Ramos (cell line): ENCODE measurements around the gene PRKAG2.

ENCODE experiments used
- in situ Hi-C: fragments of 300-500 bp; cut with MboI; formaldehyde crosslinking; loops from one replicate; pipeline ENCODE4 v1.14.3; 2022; ENCODE audit warnings: low sequenced_read_pairs; ENCODE audit not compliant: unreplicated experiment

The PRKAG2 gene

DNA sequence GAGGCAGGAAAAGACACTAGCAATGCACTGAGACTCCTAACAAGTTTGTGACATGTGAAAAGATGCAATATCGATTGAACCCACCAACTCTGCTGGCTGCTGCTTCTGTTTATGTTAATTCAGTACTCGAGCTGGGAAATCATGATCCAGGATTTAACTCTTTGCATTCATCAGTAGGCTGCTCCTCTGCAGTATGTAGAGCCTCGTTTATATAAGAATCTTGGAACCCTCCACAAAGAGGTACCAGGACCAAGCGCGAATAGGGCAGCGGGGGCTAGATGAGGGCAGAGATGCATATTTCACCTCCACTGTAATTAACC, 7.8 kb downstream of the PRKAG2 start:
- in situ Hi-C loops, result no loop called here

DNA sequence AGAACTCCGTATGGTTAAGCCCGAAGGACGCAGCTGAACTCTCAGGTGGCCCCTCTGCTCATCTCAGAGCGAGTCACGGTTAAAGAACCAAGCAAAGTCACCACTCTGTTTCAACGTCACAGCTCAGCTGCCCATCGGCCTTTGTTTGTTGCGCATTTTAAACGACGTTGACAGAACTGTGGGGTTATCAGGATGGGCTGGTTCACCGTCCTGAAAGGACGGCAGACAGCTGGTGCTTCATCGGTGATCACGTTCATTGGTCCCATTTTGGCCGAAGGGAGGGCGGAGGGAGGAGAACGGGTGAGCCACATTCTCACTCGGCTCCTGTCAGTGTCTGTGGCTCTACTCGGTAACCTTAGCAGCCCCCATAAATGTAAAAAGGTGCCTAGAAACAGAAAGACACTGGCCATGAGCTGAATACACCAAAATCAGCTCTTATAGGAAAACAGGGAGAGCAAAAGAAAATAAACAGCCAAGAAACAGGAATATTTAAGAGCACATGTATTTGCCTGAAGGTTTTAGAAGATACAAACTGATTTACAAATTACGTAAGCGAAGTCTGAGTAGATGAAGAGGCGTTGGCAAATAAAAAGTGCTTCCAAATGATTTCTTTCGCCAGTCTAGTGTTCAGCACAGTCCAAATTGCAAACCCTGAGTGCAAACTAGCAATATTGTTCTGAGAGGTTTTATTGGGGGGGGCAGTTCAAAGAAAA, 8.4 kb downstream of the PRKAG2 start:
- in situ Hi-C loops, result no loop called here

DNA sequence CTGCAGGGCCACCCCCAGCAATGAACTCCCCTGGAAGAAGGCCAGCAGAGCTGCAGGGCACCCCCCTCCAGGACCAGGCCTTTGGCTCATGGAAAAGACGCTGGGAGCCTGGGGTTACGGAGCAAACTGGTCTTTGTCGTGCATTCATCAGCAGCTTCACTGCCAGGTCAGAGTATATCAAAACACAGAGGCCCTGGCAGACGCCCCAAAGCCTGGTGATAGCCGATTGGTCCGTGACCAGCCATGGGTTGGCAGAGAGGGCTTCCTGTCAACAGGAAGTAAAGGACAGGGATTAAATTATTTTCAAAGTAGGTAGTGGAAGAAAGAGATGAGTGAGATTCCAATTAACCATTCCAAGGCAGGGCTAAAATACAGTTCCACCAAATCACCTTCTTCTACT, 9.0 kb downstream of the PRKAG2 start:
- in situ Hi-C loops, result no loop called here

DNA sequence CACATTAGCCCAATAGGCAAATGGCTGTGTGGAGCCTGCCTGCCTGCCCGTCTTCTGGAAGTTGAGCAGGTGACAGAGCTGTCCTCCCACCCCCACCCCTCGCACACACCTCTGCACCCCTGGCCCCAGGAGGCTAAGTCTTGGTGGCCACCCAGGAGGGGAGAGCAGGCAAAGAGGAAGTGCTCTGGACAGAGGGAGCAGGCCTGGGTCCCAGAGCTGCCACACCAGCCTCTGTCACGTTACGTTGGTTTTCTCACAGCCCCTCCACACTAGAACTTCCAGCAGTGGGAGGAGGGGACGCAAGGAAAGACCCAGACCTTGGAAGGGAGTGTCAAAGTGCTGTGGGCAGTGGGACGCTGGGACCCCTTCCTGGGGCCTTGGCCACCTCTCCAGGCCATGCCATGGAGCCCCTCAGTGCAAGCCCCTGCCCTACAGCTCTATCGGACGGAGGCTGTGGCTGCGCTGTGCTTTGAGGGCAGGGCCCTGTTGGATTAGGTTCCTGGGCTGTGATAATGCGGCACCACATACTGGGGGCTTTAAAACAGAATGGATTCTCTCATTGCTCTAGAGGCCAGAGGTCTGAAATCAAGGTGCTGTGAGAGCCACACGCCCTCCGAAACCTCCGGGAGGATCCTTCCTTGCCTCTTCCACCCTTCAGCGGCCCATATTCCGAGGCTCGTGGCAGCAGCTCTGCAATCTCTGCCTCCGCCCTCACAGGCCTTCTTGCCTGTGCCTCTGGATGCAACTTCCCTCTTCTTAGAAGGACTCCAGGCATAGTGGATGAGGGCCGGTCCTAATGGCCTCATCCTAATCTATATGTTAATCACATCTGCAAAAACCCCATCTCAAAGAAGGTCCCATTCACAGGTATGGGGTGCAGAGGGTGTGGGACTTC, 9.9 kb downstream of the PRKAG2 start:
- in situ Hi-C loops, result no loop called here

DNA sequence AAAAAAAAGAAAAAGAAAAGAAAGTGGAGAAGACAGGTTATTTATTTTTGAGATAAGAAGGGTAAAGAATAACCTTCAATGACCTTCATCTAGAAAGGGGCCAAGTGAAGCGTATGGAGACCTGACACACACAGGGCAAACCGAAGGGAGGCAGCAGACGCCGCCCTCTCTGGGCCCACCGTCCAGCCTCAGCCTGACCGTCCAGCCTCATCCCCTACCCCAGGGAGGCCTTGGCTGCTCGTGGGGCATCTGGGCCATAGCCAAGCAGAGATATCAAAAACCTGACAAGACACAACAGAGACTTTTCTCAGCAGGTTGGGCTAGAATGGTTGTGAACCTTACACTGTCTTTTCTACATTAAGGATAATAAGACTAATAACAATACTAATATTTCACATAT, 10.9 kb downstream of the PRKAG2 start:
- in situ Hi-C loops, result no loop called here

DNA sequence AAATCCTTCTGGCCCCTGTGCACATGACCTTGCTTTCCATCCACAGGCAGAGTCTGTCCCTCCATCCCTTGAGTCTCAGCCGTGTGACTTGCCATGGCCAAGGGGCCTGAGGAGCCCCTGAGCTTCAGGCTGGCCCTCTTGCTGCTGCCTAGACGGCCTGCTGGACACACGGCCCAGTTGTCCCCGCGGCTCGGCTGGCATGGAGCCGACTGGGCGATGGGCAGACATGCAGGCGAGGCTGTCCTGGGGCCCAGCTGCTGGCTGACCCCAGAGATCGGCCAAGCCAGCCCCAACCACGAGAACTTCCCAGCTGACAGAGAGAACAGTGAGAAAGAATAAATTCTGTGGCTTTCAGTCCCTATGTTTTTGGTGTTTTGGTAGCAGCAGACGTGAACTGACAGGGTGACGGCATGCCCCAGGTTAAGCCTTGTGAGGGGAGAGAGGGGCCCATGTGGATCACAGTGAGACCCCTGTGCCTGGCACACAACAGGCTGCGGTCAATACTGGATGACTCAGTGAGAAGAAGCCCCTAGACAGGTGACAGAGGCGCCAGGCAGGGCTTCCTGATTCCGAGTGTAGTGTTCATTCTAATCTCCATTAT, 11.7 kb downstream of the PRKAG2 start:
- in situ Hi-C loops, result no loop called here

DNA sequence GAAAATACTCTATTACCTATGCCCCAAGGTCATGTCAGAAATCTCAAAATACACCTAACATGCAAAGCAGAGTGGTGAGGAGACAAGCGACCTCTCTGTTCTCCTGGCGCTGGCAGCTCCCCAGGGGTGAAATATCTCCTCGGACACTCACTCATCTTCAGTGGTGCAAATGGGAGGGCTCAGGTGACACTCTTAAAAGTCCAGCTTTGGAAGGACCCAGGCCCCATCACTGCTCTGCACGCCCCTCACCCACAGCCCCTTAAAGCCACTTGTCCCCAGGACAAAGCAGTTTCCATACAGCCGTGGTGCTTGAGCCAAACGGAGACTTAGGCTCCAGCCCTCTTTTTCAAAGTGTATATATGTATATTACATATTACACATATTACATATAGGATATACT, 12.4 kb downstream of the PRKAG2 start:
- in situ Hi-C loops, result no loop called here

DNA sequence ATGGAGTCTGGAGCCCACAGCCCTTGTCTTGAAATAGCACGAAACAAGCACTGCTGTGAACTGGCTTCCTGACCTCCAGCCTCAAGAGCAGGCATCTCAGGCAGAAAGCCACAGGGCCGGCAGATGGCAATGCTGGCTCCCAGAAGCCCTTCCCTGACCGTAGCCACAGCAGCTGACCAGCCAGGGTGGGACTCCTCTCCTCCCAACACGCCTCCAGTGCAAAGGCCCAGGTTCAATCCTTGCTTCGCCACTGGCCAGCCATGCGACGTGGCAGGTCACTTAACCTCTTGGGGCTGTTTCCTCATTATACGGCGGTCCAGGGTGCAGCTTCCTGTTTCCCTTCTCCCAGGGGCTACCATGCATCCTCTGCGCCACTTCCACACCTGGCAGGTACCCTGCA, 12.8 kb downstream of the PRKAG2 start:
- in situ Hi-C loops, result no loop called here

DNA sequence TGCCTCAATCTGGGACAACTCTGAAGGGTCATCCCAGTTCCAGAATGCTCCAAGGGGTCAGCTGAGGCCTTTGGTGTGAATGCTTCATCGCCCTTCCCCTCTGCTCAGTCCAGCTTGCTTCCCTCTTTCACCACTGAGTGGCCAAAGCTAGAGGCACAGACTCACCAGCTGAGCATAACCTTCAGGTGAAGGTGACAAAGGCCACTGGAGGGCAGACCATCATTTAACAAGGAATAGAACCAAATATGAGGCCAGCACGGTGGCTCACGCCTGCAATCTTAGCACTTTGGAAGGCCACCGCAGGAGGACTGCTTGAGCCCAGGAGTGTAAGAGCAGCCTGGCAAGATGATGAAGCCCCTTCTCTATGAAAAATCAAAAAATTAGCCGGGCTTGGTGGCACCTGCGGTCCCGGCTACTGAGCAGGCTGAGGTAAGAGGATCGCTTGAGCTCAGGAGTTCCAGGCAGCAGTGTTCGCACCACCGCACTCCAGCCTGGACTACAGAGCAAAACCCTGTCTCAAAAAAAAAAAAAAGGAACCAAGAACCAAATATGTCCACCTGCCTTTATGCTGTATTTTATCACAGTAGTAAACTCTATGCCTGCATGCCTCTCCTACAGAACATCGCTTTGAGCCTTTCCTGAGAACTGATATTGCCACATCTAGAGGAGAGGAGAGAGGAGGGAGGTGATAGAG, 13.4 kb downstream of the PRKAG2 start:
- in situ Hi-C loops, result no loop called here

DNA sequence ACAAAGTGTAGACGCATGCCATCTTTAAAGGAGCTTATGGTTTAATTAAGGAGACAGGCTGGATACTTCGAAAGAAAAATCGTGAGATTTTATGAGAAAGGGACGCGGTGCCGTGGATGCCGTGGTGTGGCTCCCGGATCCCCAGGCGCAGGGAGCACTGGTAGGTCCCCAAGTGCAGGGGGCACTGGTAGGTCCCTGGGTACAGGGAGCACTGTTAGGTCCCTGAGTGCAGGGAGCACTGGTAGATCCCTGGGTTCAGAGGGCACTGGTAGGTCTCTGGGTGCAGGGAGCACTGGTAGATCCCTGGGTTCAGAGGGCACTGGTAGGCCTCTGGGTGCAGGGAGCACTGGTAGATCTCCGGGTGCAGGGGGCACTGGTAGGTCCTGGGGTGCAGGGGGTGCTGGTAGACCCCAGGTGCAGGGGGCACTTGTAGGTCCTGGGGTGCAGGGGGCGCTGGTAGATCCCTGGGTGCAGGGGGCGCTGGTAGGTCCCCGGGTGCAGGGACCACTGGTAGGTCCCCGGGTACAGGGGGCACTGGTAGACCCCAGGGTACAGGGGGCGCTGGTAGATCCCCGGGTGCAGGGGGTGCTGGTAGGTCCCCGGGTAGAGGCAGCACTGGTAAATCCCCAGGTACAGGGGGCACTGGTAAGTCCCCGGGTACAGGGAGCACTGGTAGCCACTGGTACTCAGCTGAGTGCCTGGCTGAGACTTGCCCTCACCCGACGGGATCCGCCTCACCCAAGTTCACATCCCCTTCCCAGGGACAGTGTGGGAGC, 14.1 kb downstream of the PRKAG2 start:
- in situ Hi-C loops, result no loop called here

DNA sequence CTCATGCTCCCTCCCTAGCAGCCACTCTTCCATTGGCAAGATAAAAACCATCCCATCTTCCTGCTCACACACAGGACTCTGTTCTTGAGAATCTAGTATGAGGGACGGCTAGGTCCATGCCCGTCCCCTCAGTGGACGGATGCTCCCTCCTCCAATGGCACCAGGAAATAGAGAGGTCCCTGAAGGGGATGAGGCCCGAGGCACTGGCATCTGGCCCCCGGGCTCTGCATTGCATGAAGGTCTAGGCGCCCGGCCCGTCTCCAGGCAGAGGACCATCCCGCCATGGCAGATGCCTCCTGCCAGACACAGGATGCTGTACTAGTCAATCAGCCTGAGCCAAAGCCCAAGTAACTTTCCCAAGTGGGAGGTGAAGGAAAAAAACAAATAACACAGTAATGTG, 15.0 kb downstream of the PRKAG2 start:
- in situ Hi-C loops, result no loop called here

DNA sequence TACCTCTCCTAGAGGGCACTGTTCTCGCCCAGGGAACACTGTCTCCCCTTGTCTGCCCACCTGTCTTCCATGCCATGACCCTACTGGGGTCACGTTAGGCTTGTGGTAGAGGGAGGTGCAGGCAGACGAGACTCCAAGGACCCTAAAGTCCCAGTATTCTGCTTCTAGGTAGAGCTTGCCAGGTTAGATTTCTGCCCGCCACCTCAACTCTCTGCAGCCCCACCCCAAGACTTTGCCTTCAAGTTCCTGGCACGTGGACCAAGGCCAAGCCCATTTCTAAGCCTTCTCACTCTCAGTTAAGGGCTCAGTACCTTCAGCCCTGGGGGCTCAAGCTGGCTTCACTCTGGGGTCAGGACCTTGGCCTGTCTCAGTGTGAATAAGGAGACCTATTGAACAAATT, 16.1 kb downstream of the PRKAG2 start:
- in situ Hi-C loops, result no loop called here

DNA sequence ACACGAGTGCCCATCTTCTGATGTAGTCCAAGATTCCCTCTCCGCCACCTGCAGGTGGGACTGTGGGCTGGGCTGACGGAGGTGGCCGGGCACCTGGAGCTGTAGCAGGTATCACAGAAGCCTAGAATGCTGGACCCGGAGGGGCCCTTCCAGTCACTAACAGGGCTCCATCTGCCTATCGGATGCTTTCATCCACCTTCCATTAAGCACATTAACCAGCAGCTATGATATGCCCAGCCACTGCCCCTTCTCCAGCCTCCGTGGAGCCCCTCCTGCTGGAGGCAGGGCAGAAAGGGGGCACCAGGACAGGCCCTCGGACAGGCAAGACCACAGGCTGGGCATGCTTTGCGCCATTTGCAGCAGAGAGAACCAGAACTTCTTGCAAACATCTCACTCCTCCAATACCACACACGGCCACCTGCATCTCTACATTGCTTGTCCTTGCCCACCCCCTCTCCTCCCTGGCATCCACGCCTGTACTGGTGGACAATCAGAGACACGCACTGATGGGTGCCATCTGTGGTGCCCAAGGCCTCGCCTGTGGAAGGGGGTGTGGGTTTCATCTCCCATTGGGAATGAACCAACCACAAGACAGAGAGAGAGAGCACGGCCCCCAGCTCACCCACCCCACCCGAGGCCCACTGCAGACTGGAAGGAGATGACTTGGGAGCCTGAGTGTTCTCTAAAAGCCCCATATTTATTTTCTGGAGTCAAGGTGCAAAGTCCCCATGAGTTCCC, 16.8 kb downstream of the PRKAG2 start:
- in situ Hi-C loops, result no loop called here

DNA sequence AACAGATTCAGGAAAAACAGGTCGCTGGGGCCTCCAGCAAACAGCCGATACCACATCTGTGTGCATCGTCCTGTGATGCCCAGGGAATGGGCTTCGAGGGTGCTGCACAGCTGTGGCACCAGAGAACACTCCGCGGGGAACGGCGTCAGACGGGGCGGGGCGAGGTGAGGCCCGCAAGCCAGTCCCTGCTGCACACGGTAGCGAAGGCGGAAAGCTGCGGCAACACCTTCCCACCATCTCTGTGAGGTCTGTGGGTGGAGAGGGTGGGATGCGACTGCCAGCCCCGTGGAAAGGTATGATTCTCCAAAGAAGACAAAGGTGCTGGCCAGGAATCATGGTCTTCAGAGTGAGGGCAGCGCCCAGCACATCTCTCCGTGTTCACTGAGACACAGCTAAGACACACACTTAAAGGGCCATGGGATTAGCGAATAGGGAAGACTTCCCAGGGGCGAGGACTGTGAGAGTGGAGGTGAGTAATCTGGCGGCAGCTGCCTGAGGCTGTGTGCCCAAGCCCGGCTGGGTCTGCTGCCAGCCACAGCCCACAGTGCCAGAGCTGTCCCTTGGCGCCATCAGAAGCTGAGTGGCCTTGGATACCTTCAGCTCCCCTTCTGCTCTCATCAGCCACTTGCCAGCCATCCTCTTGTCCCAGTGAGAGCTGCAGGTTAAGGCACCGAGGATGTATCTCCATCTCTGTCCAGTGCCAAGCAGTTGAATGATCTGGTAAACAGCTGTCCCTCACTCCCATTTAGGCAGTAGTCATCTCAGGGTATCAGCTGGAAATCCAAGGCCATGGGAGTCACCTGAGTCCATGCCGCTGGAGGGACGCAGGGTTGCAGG, 17.6 kb downstream of the PRKAG2 start:
- in situ Hi-C loops, result no loop called here

DNA sequence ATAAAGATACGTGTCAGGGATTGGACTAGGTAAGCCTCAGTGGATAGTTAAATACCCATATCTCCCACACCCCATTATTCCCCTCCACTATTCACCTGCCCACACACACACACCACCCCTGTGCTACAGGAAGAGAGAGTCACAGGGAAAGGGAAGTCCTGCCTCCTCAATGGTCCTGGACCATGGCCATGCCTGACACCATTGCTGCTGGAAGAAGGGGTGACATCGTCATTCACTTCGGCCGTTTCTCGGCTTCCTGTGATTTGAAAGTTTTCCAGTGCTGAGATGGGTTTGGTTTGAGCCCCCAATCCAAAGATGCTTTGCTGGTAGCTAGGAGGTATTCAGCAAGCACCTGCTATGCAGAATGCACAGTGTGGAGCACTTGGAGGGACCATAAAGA, 18.5 kb downstream of the PRKAG2 start:
- in situ Hi-C loops, result no loop called here

DNA sequence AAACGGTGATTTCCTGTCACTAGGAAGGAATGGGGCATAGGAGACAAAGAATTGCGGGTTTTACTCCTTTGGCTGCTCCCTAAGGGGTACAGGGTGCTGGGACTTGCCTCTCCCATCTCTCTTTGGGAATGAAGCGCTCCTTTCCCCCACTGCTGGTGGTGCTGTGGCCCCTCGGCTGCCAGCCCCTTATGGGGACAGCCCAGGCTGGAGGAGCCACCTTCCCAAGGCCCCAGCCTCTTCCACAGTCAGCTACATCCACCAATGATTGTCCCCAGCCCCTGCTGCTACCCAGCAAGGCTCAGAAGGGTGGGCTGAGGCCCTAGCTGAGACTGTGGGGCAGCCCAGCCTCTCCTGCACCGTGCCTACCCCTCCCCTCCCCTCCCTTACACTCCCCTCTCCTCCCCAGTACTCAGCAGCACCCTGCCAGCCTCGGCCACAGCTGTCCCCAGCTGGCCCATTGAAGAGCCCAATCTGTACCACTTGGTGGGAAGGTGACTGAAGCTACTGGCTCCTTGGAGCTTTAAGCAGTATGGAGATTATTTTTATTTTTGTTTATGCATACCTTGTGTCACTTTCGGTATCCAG, 19.0 kb downstream of the PRKAG2 start:
- in situ Hi-C loops, result no loop called here

DNA sequence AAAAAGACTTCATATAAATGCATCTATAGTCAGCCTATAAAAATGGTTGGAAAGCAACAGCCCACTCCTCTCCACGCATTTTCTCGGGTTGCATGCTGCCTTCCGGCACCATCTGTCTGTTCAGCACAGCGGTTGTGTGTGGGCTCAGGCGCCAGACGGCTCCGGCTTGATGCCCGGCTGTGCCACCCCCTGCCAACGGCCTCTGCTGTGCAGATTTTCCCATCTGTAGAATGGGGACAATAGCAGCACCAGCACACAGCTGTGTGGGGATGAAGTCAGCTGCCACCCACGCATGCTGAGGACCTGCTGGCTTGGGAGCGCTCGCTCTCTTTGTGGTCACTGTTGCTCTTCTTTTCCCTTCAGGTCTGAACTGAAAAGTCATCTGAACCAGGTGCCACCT, 19.5 kb downstream of the PRKAG2 start:
- in situ Hi-C loops, result no loop called here

DNA sequence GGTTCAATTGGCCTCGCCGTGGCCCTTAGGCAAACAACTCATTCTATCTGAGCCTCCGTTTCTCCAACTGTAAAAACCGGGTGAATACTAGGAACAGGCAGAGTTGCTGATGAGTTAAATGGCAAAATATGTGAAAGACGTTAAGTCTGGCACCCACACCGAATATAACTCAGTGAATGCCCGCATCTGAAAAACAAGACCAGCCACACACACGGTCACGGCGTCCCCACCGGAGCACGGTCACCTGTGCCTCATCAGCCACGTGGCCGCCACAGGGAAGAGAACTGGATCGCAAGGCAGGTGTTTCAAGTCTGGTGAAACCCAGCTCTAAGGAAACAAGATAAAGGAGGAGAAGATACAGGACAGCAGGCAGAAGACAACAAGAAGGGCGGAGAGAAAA, 20.4 kb downstream of the PRKAG2 start:
- in situ Hi-C loops, result no loop called here
